HG03066 (cell line): ENCODE data around the gene ACOT12.
"Not testable (repeated sequence)": the region's sequence is repeated elsewhere in the genome, so short reads cannot be mapped to it uniquely, and the experiment has no call there.

ENCODE experiments used
- ATAC-seq: cut with Tn5 transposase; IDR thresholded peaks from one replicate; pipeline ENCODE4 v1.9.1; 2021; ENCODE audit warnings: low read depth; ENCODE audit not compliant: unreplicated experiment

The ACOT12 gene

DNA sequence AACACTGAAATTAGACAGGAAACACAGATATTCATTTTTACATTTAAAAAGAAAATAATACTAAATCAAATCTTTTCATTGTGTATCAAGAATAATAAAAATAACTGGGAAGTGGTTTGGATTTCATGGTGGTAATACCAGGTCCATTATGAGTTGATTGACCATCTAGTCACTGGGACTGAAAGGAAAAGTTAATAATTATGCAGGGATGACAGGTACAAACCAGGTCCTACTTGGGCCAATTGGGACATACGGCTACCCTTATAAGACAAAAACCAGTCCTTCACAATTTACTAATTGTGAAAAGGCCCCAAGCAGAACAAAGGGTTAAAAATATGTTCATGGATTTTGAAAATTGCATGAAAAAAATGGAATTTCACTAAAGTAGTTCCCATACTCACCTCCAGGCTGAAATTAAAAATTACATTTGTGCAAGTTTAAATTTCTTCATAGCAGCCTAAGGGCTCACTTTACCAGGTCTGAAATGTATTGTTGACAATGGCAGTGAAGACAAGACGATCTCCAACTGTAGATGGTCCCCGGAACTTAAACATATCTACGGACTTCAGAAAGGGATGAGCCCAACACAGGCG, 48.4 kb downstream of the ACOT12 start:
- no peak for ATAC-seq

DNA sequence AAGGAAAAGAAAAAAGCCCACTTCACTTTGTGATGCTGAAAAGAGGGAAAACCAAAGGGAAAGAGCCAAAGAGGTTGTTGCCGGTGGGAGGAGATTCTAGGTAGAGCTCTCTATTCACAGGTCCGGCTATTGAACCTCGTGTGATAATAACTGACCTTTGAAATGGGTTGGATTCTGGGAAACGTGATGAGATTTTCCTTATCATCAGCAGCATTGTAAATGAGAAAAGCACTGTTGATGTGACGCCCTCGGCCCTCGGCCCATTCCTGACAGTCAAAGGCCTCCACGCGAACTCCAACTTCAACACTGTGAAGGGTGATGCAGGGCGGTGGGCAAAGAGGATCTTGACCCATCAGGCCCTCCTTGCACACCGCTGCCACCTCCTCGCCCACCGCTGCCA, 49.2 kb downstream of the ACOT12 start:
- no peak for ATAC-seq

DNA sequence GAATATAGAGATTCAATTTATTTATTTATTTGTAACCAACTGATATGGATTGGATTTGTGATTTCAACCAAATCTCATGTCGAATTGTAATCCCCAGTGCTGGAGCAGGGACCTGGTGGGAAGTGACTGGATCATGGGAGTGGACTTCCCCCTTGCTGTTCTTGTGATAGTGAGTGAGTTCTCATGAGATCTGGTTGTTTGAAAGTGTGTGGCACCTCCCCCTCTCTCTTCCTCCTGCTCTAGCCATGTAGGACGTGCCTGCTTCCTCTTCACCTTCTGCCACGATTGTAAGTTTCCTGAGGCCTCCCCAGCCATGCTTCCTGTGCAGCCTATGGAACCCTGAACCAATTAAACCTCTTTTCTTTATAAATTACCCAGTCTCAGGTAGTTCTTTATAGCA, 55.7 kb downstream of the ACOT12 start:
- ATAC-seq = not testable (repeated sequence)

DNA sequence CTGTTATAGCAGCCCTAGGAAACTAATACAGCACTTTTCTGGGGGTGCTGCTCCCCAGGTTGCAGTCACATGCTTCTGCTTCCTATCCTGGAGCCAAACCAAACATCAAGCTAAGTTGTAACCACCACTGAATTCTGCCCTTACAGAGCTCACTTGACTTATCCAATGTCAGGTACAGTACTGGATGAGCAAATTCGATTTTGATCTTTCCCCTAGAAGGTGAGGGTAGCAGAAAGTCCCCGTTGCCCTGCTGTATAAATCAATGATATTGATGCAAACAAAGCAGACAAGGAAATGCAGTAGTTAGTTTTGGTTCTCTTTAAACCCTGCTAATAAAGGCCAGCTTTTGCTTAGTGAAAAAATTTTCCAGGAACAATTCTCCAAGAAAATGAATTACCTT, 56.1 kb downstream of the ACOT12 start:
- no peak for ATAC-seq

DNA sequence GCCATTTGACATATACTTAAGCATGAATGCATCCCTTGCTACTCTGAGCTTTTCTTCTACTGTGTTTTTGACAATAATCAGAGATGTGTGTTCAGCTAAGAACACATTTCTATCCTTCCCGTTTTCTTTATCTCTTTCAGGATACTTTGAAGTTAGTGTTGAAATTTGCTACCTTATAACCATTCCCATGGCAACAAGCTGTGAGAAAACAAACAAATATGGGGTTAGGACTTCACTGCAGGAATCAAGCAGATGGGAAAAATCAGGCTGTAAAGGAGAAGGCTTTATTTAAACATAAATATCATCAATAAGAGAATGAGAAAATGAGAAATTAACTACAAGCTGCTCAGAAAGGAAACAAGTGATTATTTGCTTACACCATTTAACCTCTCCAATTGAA, 57.4 kb downstream of the ACOT12 start:
- no peak for ATAC-seq

DNA sequence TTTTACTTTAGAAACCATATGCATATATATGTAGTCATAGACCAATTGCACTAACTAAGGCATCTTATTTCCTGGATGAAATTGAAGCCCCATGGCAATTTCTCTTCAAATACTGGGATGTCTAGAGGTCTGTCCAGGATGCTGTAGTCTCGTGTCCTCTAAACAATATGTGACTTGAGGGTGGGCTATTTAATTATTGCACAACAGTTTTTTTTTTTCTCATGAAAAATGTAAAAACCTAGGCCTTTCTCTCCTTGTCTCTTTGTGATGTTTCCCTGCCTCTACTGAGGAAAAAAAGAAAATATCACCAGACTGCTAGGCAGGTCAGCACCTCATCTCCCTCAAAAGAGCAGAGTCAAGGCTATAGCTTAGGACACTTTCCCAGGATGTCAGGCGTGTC, 58.0 kb downstream of the ACOT12 start:
- no peak for ATAC-seq

DNA sequence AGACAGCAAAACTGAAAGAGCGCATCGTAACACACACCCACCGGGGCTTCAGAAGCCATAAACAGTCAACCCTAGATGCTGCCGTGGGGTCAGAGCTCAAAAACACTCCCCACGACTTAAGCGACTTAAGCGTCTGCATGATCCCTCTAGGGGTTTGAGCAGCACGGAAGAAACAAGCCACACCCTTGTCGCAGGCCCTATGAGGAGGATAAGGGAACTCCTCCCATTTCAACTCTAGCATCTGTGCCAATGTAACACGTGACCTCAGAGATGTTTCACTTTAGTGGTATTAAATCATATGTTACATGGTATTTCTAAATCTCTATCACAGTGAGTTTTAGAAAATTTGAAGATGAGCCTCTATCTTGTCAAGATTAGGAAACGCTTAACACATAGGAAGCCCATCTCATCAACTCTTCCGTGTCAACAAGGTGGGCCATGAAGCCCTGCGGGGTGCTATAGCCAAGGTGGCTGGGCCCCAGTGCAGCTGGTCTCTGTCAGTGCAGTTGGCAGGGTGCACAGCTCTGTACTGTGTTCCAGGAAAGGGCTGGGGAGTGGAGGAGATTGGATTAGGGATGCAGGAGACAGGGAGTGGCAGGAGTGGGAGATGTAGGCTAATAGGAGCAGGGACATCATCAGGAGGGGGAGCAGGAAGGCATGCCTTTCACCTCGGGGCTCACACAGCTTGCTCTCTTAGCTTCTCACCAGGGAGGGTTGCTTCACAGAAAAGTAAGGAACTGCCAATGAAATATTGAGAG, 59.5 kb downstream of the ACOT12 start:
- ATAC-seq = no peak

DNA sequence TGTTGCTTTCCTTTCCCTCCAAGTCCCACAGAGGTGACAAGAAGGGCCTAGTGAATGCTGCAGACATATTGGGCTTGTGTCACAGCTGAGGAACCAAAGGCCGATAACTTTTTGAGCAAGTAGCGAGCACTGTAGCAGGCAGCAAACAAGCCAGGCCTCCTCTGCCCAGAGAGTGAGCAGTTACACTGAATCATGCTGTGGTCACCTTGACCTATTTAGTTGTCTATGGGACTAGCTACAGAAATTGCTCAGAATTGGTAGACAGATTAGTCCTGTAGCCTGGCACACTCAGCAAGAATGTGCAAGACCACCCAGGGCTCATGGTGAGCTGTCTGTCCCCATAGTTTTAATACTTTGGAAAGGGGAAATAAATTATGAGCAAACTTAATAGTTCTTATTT, 67.4 kb downstream of the ACOT12 start:
- ATAC-seq = no peak

DNA sequence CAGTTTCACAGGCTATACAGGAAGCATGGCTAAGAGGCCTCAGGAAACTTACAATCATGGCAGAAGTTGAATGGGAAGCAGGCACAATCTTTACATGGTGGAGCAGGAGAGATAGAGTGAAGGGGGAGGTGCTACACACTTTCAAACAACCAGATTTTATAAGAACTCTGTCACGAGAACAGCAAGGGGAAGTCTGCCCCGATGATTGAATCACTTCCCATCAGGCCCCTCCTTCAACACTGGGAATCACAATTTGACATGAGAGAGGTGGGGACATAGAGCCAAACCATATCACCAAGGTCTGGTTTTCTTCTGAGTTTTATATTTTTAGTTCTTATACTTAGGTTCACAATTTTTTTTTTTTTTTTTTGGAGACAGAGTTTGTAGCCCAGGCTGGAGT, 76.4 kb downstream of the ACOT12 start:
- ATAC-seq = no peak

DNA sequence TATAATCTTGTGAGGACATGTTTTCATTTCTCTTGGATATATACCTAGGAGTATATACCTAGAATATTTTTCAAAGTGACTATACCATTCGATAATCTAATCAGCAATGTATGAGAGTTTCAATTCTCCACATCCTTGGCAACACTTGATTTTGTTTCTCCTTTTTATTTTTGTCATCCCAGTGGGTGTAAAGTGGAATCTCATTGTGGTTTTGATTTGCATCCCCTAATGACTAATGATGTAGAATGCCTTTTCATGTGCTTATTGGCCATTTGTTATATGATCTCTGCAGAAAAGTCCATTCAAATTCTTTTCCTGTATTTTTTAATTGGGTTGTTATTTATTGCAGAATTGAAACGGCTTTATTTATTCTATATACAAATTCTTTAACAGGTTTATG, 77.4 kb downstream of the ACOT12 start:
- ATAC-seq = no peak

DNA sequence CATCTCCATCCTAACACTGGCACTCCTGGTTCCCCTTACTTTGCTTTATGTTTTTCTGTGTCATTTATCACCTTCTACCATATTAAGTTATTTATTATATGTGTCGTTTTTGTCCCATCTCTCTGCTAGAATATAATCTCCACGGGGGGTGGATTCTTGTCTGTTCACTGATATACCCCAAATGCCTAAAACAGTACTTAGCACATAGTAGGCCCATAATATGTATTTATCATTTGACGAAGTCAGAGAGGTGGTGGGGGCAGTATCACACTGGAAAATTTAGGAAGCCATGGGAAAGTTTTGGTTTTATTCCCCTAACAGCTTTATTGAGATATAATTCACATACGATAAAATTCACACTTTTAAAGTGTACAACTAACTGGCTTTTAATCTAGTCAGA, 78.1 kb downstream of the ACOT12 start:
- ATAC-seq = no peak

DNA sequence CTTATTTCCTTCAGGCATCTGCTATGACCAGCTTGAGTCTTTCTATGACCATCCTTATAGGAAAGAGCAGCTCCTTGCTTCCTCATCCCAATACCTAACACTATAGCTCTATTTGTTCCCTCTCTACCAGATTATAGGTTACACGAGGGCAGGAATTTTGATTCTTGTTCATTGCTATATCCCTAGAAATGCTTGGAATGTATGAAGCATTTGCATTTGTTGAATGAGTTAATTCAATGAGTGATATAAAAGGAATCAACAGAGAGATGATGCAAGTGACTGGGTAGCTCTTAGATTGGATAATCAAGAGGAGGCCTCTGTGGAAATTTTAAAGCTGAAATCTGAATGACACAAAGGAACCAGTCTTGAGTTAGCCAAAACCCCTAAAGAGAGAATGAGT, 78.6 kb downstream of the ACOT12 start:
- ATAC-seq = no peak

DNA sequence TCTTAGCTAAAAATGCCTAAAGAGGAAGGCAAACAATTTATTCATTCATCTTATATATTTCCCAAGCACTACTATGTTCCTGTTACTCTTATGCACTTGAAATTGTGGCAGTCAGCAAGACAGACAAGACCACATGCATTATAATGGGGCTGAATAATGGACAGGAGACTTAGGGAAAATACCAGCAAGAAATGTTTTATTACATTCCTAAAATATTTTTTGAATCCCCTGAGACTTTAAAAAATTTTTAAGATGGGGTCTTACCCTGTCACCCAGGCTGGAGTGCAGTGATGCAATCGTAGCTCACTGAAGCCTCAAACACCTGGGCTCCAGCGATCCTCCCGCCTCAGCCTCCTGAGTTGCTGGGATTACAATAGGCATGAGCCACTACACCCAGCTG, 79.4 kb downstream of the ACOT12 start:
- ATAC-seq = no peak

DNA sequence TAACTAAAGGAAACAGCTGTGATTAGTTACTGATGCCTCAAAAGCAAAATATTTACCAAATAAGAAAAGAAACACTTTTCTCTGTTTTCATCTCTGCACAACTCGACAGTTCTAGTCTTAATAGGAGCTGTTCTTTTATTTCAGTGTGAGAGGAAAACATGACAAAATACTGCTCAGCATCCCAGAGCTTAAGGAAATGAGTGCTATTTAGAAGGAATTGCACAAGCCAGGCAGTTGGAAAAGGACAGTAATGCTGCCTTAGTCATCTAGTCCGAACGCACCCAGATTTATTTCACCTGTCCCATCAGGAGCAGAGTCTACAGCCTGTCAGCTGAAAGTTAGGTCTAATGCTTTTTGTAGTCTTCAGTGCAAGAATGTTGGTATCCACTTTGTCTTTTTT, 80.2 kb downstream of the ACOT12 start:
- ATAC-seq = no peak

DNA sequence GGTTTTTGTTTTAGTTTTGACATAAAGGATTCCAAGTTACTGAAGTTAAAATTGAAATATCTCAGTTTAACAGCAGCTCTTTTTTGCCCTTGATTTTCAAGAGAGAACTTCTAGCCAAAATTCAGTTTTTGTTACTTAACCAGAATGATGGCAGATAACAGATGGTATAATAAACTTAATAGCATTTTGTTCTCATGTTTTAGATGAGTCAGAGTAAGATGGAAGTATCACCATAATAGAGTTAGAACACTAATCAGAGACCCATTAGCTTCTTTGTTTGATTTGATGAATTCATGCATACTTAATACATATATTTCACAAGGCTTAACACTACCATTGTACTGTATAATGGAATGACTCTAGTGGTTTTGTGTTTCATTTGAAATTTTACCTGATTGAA, 80.7 kb downstream of the ACOT12 start:
- no peak for ATAC-seq

DNA sequence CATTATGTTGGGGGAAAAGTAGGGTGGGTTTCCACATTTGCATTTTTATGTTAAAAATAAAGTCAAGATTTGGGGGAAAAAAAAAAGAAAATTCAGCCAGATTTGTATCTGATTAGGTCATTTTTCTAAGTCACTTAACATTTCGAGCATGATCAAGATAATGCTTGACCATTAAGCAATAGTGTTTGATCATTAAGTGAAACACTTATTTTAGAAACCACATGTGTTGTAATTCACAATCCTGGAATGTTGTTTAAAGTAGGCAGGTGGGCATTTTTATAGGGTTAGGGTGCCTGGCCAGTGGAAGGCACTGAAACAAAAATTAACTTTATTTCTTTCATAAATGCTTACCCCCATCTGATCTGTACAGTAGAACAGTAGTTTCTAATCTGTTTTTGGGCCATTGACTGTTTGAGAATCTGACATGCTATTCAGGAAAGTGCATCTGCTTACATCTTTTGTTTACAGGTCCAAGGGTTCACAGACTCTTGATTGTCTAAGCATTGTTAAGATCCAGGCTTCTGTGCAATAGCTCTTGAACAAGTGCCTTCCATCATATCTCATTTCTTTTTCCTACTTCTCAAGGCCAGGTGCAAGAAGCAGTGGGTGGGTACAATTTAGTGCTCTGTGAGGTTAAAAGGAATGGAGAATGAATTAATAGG, 83.4 kb downstream of the ACOT12 start:
- no peak for ATAC-seq

DNA sequence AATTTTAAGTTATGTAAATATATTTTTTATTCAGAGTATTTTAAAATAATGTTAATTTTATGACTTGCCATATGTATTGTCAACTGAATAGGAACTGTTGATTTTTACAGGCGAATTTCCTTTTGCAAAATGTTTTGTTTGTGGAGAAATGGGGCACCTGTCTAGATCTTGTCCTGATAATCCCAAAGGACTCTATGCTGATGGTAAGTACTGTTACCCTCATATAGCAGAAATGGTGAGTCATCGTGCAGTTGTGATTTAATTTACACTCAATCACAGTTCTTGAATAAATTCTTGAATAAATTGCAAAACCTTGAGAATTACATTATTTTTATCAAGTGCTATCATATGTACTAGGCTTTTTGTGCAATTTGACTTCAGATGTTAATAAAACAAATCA, 85.1 kb downstream of the ACOT12 start:
- no peak for ATAC-seq

DNA sequence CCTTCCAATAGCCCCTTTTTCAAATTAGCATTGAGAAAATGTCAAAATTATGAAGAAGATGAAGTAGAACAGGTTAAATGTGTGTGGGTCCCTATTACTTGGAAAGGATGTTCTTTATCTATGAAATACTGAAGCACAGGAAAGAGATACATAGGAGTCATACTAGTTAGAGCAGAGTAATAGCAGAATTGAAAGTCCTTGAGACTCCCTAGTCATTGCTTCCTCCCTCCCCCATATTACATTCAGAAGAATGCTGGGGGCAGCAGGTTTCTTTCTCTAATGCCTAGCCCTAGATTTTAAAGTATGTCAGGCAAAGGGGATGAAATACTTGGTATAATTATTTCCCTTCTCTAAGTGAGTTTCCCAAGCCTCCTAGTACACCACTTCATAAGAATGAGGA, 88.1 kb downstream of the ACOT12 start:
- ATAC-seq = no peak

DNA sequence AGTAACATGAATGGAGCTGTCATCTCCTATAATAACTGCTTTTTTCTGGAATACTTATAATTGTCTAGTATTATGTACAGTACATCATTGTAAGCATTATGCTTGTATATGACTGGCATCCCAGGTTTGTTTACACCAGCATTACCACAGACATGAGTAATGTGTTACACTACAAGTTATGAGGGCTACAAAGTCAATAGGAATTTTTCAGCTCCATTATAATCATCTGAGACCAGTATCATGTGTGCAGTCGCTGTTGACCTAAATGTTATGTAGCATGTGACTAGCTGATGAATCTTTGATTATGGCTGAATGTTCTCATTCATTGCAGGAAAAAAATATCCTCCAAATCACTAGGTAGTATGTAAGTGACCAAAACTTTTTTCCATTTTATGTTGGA, 90.4 kb downstream of the ACOT12 start:
- ATAC-seq = no peak

DNA sequence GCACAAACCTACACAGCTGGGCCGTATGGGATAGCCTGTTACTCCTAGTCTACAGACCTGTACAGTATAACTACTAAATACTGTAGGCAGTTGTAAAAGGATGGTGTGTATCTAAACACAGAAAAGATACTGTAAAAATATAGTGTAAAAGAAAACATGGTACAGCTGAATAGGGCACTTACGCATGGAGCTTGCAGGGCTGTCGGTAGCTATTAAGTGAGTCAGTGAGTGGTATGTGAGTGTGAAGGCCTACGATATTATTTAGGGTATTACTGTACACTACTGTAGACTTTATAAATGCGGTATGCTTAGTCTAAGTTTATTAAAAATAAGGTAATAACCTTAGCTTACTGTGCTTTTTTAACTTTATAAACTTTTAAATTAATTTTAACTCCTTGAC, 91.3 kb downstream of the ACOT12 start:
- ATAC-seq = no peak

DNA sequence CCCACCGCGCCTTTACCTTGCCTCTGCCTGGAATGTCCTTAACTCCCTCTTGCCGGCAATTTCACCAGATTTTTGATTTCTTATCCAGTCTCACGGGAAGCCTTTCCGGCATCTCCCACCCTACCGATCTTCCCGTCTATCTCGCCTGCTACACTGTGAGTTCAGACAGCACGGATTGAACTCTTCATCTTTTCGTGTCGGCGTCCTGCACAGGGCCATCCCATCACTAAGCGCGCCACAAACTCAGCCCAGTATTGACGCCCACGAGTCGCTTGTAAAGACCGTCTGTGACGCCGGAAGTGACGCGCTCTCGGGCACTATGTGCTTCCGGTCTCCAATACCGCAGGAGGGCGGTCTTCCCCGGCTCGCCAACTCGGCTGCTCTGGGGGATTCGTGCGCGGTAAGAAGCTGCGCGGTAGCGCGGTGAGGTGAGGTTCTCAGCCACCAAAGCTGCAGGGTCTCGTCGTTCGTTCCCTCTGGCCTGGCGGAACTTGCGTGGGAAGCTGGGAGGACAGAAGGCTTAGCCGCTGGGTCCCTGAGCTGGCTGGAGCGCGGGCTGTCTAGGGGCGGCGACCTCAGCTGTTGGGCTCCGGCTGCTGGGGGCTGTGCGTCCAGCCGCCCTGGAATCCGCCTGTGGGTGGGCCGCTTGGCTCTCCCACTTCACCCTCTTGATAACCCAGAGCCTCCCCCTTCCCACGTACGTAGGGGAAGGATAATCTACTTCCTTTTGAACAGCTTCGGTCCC, 92.5 kb downstream of the ACOT12 start, which contains the start of gene ZCCHC9:
ZCCHC9 (plus strand) TSS at position 317 of the 745 bp plus-strand sequence. CDS start 3,171 bp downstream, outside the sequence.
- peak; percentile 98 for ATAC-seq
